ENCODE data around the gene SLCO2A1.

SLCO2A1 gene

DNA sequence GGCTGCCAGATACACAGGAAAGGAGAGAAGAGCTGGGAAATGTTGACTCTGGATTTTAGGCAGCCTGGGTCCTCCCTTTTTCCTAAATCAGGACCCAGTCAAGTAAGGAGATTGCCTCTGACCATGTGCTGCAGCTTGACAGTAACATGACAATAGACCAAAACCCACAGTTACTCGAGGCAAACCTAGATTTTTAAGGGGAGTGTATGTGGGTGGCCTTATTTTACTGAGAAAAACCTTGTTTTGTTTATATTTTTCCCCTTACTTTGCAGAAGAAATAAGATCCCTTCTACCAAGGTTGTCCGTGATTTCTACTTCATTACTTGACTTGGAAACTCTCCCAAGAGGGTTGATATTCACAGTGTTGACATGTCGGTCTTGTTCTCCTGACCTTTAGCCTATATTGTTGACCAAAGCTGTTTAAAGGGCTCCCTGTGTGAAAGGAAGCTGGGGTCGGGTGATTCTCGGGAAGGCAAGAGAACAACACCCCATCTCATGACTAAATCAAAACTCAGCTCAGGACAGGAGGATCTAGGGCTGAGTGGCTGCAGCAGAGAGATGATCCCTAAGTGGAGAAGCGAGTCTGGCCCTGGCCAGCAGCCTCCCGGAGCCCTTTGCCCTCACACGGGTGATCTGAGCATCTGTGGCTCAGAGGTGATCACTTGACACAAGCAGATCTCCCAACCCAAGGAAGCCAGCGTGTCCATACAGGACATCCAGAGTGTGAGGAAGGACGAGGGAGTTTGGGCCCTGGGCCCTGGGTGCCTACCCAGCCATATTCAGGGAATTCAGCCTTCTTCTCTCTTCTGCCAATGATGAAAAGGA, 31.0 kb upstream of the SLCO2A1 start:
- DNase-seq (ENCODE audit: low read depth in 1 of 2, low spot score in 1 of 2) = no peak

DNA sequence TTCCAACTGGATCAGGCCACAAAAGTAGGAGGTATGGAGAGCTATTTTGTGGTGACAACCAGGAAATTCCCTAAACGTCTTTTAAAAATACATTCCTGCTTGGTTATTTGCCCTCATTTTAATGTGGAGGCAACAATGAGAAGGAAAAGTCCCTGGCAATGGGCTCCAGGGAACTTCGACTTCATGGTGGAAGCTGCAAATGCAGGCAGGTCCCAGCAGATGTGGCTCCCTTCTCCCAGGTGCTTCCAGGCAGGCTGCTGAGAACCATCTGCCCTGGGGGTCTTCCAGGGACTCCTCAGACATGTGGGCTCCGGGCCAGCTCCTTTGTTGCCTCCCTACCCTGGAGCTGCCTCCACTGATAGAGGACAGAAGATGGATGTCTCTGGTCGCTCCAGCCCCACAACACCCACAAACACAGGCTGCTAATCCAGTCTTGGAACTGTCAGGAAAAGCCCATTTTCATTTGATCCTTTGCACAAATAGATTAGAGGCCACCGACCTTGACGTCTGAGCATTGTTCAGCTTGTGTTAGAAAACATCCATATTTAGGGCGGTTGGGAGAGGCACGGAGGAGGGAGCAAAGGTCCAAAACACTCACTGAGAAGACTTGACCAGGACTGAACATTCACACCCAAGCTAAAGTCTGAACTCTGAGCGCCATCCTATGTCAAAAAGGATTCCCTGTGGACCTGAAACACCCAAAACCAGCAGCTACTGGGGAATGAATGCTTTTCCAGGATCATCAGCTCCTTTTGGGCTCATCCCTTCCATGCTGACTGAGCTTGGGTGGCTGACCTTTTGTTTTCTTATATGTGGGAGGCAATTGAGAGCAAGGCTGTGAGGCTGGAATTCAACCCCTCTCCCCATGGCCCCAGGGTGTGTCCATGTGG, 30.2 kb upstream of the SLCO2A1 start:
- no peak for DNase-seq (ENCODE audit: low read depth in 1 of 2, low spot score in 1 of 2)

DNA sequence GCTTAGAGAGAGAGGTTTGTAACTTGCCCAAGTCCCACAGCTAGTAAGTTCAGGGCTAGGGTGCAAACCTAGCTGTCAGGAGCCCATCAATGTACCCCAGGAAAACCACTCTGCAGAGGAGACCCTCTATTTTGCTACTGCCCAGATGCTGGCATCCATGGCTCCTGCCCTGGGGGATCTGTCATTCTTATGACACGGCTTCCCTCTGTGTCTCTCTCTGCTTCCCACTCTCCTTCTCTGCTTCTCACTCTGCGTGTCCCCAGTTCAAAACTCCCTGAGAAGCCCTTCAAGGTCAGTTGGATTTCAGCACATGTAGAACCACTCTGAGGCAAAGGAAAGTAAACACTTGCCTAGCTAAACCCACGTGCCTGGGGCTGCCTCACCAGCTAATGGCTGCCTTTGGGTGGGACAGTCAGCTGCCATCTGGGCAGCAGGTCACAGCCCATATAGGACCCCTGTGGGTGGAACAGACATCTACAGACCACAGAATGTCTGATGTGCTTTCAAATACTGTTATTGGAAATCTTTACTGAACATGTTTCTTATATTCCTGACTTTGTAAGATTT, 29.4 kb upstream of the SLCO2A1 start:
- no peak for DNase-seq (ENCODE audit: low read depth in 1 of 2, low spot score in 1 of 2)

DNA sequence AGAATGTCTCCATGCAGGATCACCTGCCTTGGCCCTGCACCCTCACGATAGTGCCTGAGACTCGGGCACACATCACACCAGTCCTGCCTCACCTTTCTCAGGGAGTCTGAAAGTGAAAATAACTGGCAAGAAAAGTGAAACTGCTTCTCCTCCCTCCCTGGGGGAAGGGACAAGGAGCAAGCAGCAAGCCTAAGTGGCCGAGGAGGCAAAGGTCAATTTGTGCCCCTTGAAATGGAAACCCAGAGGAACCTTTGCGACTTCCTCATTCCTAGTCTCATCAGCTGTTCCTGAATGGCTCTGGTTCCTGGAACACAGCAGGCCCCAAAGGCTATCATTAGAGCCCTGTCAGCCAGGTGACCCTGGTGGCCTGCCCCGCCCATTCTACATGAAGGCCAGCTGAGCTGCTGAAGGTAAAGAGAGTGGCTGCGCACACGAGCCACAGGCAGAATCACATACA, 28.0 kb upstream of the SLCO2A1 start:
- no peak for DNase-seq (ENCODE audit: low read depth in 1 of 2, low spot score in 1 of 2)

DNA sequence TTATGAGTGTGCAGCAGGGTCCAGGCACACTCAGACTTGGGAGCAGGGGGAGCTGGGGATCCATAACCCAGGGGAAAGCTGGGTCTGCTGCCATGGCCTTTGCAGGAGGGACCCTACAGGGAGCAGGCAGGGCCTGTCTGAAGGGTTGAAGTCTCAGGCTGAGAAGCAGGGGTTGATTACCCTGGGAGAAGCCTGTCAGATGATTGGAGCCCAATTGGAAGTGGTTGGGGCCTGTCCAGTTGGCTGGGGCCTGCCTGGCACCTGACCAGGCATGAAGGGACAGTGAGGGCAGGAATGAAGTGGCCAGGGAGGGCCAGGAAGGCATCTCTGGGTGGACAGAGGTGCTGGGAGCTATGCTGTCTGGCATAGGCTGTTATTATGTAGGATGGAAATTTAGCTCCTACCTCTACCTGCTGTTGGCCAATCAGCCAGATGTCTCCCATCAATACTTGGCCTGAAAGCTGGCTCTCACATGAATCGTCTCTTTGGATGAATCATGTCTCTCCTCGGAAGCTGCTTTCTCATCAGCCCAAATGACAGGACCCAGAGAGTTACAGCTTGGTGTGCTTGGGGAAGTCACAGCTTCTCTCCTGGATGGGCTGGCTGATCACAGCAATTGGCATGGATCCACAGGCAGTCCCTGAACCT, 27.4 kb upstream of the SLCO2A1 start:
- DNase-seq (ENCODE audit: low read depth in 1 of 2, low spot score in 1 of 2) = no peak

DNA sequence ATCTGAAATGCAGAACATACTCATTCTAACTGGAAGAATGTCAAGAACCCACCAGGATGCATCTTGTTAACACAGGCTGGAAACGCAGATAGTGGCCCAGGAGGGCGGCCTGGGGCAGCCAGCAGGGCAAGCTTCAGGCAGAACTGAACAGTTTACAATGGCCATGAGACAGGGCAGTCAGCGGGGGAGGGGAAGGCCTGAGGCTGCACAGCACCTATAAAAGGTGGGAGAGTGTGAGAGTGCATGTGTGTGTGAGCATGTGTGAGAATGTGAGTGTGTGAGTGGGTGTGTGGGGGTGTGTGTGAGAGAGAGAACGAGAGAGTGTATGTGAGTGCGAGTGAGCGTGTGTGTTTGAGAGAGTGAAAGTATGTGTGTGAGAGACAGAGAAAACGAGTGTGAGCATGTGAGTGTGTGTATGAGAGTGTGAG, 26.8 kb upstream of the SLCO2A1 start:
- DNase-seq (ENCODE audit: low read depth in 1 of 2, low spot score in 1 of 2) = no peak

DNA sequence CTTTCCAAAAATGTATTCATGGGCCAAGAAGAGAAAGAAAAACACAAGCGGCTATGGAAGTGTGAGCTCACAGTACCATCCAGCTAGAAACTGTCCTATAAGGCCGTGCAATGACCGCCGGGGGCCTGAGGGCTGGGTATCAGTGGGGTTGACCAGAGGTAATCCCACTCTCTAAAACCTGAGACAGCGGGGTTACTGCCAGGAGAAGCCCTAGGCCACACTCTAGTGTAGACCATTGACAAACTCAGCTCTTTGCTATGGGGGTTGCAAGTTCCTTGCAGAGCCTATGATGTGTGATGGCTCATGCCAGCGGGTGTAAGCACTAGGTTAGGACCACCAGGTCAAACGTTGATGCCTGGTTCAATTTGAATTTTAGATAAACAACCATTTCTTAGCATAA, 25.9 kb upstream of the SLCO2A1 start:
- DNase-seq (ENCODE audit: low read depth in 1 of 2, low spot score in 1 of 2) = no peak

DNA sequence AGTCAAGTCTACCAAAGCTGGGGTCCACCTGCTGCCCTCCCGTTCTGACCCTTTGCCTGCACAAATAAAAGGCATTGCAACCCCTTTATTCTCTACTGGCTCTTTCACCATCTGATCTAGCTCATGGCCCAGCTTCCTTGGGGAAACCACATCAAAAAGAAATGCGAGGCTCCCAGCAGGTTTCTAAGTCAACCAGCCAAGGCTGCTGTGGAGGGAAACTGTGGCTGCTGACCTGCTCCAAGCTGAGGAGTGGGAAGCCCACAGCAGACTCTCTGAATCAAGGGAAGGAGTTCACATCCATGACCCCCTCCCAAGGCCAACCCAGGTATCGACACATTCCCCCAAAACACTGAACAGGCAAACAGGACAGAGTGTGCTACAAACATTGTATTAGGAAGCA, 25.2 kb upstream of the SLCO2A1 start:
- DNase-seq (ENCODE audit: low read depth in 1 of 2, low spot score in 1 of 2) = no peak

DNA sequence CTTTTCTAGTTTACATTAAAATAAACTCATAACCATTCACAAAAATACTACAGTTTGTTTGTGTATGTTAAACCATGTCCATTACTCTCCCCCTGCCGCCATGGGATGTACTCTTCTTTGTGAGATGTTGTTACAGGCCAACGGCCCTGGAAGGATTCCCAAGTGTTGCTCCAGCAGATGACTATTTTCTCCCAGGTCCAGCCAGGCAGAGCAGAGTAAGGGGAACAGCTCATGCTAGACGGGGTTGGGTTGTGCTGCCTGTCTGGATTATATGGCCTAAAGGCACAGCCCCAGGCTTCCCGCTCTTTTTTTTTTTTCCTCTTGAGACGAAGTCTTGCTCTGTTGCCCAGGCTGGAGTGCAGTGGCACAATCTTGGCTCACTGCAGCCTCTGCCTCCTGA, 24.5 kb upstream of the SLCO2A1 start:
- no peak for DNase-seq (ENCODE audit: low read depth in 1 of 2, low spot score in 1 of 2)

DNA sequence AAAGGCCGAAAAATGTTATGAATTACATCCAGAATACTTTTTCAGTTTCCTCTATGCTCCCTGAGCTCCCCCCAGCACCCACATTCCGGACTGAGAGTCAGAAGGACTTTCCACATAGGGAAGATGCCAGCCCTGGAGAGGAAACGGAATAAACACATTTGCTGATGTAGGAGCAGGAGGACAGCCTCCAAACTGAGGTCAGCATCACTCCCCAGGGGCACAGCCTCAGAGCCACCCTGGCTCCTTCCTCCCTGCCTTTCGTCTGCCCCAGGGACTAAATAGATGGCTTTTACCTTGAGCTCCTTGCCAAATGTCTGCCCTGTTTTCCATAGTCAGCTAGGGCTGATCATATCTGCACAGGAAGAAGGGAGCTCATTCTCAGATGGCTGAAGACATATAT, 22.6 kb upstream of the SLCO2A1 start:
- DNase-seq (ENCODE audit: low read depth in 1 of 2, low spot score in 1 of 2) = no peak

DNA sequence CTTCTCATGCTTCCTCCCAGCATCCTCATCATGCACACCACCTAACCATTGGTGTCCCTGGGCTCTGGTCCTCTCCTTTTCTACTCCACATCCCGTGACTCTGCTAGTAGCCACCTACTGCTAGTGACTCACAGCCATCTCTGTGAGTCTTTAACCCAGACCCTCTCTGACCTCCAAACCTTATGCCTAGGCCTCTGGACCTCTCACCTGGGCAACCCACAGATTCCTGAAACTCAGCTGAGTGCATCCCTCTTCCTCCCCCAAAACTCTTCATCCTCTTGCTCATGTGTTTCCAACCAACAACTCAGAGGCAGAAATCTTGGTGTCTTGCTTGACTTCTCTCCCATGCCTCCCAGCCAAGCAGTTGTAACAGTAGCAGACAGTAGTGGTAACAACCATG, 20.0 kb upstream of the SLCO2A1 start:
- no peak for DNase-seq (ENCODE audit: low read depth in 1 of 2, low spot score in 1 of 2)

DNA sequence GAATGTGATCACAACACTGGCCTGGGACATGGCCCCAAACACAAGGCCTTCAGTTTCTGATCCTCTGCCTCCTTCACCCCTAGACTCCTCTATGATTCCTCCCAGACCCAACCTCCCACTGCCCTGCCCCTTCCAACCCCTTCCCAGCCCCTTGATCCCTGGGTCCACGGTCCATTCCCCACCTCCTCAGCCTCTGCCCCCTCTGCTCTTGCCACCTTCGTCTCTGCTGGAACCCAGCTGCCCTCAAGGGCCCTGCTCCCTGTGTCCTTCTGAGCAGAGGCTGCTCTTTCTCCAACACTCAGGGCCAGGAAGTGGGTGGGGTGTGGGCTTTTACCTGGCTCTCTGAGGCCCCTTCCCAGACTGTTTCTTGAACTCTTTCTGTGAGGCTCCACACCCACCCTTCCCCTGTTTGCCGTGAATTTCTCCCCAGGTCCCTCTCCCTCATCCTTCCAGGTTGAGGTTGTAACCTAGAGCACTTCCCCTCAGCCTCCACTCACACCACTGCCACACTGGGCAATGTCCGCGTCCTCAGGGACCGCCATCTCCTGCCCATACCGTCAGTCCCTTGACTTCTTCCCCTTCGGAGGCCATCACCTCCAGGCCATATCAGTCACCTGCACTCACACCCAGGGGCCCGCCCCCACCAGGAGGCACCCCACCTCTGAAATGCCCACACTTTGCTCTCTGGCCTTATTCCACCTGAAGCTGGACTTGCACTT, 18.7 kb upstream of the SLCO2A1 start:
- no peak for DNase-seq (ENCODE audit: low read depth in 1 of 2, low spot score in 1 of 2)

DNA sequence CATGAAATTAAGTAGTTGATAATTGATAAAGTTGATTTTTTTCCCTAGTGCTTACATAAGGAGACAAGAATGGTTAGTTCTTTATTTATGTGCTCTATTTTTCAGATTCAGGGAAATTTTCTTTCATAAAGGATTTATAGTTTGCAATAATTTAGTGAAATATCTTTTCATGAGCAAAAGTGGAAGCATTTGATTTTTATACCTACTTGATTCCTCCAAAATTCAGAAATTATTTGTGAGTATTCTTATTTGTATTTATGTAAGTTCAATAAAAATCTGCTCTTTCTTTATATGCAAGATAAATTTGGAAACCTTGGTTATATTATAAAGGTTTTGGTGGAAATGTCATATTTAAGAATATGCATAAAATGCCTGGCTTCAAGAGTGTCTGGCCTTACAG, 14.7 kb upstream of the SLCO2A1 start:
- no peak for DNase-seq (ENCODE audit: low read depth in 1 of 2, low spot score in 1 of 2)

DNA sequence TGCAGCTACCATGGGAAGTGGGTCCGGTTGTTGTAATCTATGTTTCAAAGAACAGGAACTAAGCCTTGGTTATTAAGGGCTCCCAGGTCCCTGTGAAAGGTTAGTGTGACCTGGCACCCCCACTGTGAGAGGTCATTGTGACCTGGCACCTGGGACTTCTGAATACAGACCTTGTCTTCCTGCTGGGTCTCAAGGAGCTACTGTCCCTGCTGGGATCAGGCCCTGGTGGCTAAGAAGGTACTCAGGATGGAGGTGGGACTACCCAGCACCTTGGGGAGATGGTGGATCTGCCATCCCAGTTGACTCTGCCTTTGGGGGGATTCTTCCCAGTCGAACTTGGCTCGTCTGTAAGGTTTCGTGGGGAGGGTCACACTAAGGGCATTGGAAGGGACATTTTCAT, 10.3 kb upstream of the SLCO2A1 start:
- DNase-seq (ENCODE audit: low read depth in 1 of 2, low spot score in 1 of 2) = no peak

DNA sequence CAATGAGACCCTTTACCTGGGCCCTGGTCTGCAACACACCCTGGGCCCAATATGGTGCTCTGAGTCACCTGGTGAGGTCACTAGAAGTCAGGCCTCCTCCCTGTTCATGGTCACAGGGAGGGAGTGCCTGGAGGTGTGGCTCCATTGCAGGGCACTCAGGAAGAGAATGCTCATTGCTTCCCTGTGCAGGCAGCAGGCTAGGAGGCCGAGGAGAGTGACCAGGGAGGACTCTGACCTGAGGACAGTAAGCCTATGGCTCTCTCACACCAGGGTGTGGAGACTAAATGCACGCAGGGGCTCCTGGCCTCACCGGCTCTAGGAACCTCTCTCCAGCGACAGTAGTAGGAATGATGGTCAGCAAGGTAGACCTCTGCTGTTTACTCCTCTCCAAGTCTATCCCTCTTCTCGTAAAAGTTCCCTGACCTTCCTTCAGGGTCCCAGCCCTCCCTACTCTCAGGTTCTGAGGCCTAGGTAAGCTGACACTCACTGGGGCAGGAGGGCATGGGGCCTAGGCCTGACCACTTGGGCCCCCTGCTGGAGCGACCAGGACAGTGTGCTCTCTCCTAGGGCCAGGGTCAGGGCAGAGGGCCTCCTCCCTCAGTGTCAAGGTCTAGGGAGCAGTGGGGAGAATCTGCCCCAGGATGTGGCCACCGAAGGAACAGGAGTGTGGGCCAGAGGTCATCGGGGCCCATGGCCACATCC, 9.6 kb upstream of the SLCO2A1 start:
- DNase-seq (ENCODE audit: low read depth in 1 of 2, low spot score in 1 of 2) = no peak

DNA sequence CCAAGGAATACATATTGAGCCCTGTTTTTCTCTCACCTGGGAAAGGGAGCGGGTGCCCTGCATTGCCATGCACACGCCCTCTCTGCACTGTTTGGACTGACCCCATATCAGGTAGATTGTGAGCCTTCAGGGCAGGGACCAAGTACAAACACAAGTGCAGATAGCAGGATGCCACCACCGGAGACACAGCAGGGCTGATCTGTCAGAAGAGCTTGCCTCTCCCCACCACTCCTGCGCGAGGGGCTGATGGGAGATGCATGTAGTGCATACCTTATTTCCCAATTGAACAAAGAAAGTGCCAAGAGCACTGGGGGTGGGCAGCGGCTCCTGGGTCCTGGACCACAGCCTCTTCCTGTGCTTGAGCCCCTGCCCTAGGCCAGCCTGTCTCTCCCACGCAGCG, 9.0 kb upstream of the SLCO2A1 start:
- no peak for DNase-seq (ENCODE audit: low read depth in 1 of 2, low spot score in 1 of 2)

DNA sequence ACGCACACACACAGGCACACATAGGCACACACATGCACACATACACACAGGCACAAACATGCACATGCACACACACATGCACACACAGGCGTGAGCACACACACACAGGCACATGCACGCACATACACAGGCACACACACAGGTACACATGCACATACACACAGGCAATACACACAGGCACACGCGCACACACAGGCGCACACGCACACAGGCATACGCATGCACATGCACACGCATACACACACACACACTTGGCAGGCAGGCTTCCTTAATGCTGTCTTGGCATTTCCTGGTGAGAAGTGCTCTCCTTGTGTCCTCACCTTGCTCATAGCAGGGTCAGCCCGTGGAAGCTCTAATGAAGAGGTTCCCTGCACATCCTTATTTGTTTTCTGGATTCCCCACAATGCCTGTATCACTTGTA, 8.4 kb upstream of the SLCO2A1 start:
- DNase-seq (ENCODE audit: low read depth in 1 of 2, low spot score in 1 of 2) = no peak

DNA sequence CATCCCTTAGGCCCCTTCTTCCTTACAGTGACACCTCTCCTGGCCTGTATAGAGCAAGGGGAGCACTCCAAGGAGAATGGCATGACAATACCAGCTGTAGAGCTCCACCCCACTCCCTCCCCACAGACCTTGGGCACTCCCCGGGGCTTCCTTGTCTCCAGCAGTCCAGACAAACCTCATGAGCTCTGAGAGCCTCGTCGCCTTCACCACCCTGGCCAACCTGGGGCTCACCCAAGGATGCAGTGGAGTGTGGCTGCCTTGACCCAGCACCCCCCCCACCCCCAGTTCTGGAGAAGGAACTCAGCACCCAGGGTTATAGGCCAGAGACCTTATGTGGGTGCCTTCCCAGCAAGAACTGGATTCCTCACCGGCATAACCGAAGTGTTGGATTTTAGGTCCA, 7.4 kb upstream of the SLCO2A1 start:
- DNase-seq (ENCODE audit: low read depth in 1 of 2, low spot score in 1 of 2) = no peak

DNA sequence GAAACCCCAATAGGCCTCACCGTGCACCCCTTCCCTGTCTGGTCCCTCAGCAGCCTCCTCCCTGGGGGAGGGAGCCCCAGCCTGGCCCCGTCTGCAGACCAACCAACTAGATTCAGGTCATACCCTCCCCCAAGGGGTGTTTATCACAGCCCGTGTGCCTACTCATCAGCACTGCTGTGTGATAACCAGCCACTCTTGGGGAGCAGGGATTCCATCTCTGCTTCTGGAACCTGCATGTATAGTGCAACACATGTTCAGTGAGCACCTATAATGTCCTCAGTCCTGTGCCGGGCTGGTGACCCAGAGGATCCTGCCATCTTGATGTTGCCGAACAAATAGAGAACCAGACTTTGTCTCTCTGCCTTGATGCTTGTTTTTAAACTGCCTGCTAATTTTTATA, 6.6 kb upstream of the SLCO2A1 start:
- DNase-seq (ENCODE audit: low read depth in 1 of 2, low spot score in 1 of 2) = no peak

DNA sequence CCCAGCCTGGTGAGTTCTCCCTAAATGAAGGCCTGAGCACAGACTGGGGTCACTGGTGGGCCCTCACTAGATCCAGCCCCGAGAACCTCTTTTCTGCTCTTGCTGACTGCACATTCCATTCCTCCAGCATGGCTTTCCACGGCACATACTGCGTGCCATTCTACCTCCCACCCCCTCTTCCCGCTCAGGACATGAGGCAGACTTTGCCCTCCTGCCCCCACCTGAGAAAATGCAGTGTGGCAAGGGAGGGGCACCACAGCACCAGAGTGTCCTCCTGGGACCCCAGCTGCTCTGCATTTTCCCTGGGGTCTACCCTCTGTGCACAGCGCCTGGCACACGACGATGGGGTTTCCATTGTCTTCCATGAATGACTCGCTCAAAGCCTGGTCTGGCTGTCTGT, 6.1 kb upstream of the SLCO2A1 start:
- DNase-seq (ENCODE audit: low read depth in 1 of 2, low spot score in 1 of 2) = no peak

Measured in stimulated activated CD4-positive, alpha-beta T cell treated with anti-CD3 and anti-CD28 coated beads, Interleukin-15, amount 100 ng/mL, for 1 hour (primary cell).